Measurements from ENCODE around the gene PACSIN1.

GRCh38 chr6:34566830-34567546 lies 101.1 kb downstream of the PACSIN1 start:
- no peak for TF ChIP-seq POLR2A (IDR thresholded peaks at IDR 0.05)
- no peak for TF ChIP-seq CTCF (IDR thresholded peaks at IDR 0.05)
